HFFc6 (cell line): Measurements from ENCODE around the gene MRPL1. TPM values are rescaled to one million over a fixed set of nuclear protein-coding genes. Genes with fewer than 3 reads are reported as not detected.
A peak's percentile ranks its signal among the peaks of the same experiment; 100 is the strongest.
"Not testable (repeated sequence)": the region's sequence is repeated elsewhere in the genome, so short reads cannot be mapped to it uniquely, and the experiment has no call there.

Experiments
- DNase-seq: peaks from one replicate; pipeline ENCODE4 v3.0.0-alpha.2; 2018
- H3K27ac Mint-ChIP-seq: 2 replicates; pipeline ENCODE4 v1.8.0; 2020; ENCODE audit warnings: mild to moderate bottlenecking, mixed read lengths
- H3K27me3 Mint-ChIP-seq: 2 replicates; pipeline ENCODE4 v1.8.0; 2021; ENCODE audit warnings: mild to moderate bottlenecking, moderate library complexity, mixed read lengths; ENCODE audit not compliant: insufficient read depth
- H3K36me3 Mint-ChIP-seq: 2 replicates; pipeline ENCODE4 v1.8.0; 2021; ENCODE audit warnings: low read depth, mixed read lengths
- H3K4me1 Mint-ChIP-seq: 2 replicates; pipeline ENCODE4 v1.8.0; 2020; ENCODE audit warnings: low read depth, mixed read lengths
- H3K4me3 Mint-ChIP-seq: 2 replicates; pipeline ENCODE4 v1.8.0; 2020; ENCODE audit warnings: mild to moderate bottlenecking, moderate library complexity, mixed read lengths
- H3K9me3 Mint-ChIP-seq: 2 replicates; pipeline ENCODE4 v1.8.0; 2020; ENCODE audit warnings: mild to moderate bottlenecking, mixed read lengths
- total RNA-seq, 6 experiments: library from RNA; stranded (reverse); fragmentation: NEBNext Ultra II Directional; extraction: Animal tissue kit (Norgen Biotek cat#: 25700); gene quantifications; 2 replicates in 1 of 6; 3 replicates in 5 of 6; pipeline ENCODE4 v1.2.3, GENCODE V29; 2021
- TF ChIP-seq, protein P1 (sequence below): fragments of 200-600 bp; sonication (generic); IDR thresholded peaks from 2 replicates; pipeline ENCODE4 v1.5.0; 2021; ENCODE audit warnings: antibody characterized with exemption, mild to moderate bottlenecking

MRPL1 gene
- total RNA-seq, 6 experiments from 2014 or later = 29.2 to 48.8 (median 45.1) TPM

DNA sequence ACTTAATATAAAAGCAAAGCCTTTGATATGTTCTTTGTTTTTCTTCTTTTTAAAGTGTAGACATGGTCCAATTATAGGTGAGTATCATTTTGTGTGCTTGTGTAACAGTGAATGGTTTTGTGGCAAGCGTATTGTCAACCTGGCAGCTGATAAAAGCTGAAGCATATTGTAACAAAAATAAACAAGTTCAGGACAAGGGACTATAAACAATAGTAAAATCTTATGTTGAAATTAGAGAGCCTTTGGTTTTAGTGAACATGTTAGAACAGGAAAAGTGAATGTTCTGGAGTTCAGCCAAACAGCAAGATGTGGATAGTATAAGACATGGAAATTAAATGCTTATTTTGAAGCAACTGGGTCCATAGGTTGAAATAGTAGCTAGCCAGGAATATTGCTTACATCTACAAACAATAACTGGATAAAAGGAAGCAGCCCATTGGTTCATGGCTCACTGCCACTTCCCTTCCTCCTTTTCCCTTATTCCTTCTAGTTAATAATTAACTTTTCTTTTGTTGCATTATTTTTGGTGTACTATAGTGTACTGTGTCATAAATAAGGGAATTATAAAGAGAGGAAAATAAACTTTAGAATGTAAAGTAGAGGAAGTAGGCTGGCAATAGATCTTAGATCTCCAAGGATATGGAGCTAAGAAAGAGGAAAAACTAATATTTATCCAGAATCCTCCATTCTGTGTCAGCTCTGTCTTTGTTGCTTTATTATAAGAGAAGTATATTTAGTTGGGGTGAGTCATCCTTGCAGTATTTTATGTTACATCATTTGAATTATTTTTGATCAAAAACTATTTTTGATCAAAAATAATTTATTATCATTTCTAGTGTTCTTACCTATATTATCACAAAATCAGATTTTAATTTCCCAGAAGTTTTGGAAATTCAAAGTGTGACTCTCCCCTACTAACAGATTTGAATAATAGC, 65.6 kb downstream of the MRPL1 start:
- peaks cover 43% of the 10 kb centered on the region for H3K36me3 Mint-ChIP-seq
- no peak overlapping the region for H3K4me3 Mint-ChIP-seq
- 0 out of 2 replicates have a peak overlapping the region, but pooled peaks have one; percentile 13 for H3K27ac Mint-ChIP-seq
- H3K4me1 Mint-ChIP-seq = peaks cover 43% of the 10 kb centered on the region
- TF ChIP-seq, protein P1, sequence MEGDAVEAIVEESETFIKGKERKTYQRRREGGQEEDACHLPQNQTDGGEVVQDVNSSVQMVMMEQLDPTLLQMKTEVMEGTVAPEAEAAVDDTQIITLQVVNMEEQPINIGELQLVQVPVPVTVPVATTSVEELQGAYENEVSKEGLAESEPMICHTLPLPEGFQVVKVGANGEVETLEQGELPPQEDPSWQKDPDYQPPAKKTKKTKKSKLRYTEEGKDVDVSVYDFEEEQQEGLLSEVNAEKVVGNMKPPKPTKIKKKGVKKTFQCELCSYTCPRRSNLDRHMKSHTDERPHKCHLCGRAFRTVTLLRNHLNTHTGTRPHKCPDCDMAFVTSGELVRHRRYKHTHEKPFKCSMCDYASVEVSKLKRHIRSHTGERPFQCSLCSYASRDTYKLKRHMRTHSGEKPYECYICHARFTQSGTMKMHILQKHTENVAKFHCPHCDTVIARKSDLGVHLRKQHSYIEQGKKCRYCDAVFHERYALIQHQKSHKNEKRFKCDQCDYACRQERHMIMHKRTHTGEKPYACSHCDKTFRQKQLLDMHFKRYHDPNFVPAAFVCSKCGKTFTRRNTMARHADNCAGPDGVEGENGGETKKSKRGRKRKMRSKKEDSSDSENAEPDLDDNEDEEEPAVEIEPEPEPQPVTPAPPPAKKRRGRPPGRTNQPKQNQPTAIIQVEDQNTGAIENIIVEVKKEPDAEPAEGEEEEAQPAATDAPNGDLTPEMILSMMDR = no peak
- no peak for DNase-seq
- no peaks in the 10 kb centered on the region for H3K27me3 Mint-ChIP-seq
- peaks cover 7% of the 10 kb centered on the region; the same call in 1 of the 2 replicates for H3K9me3 Mint-ChIP-seq

DNA sequence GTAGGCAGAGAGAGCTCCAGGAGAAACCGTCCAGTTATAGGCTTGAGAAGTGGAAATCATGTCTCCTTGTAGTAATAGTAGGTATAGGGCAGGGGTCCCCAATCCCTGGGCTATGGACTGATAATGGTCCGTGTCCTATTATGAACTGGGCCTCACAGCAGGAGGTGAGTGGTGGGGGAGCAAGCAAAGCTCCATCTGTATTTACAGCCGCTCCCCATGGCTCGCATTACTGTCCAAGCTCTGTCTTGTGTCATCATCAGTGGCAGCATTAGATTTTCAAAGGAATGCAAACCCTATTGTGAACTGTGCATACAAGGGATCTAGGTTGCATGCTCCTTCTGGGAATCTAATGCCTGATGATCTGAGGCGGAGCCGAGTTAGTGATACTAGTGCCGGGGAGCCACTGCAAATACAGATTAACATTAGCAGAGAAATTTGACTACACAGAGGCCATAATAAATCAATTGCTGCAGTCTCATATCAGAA, 67.6 kb downstream of the MRPL1 start:
- Mint-ChIP-seq H3K9me3 (peaks cover 7% of the 10 kb centered on the region; the same call in 1 of the 2 replicates), H3K27me3 (no peaks in the 10 kb centered on the region), H3K4me3 (no peak overlapping the region), H3K4me1 (peaks cover 43% of the 10 kb centered on the region), H3K27ac (peak overlapping the region; percentile 79), H3K36me3 (peaks cover 31% of the 10 kb centered on the region)
- TF ChIP-seq, protein P1 = no peak
- no peak for DNase-seq

DNA sequence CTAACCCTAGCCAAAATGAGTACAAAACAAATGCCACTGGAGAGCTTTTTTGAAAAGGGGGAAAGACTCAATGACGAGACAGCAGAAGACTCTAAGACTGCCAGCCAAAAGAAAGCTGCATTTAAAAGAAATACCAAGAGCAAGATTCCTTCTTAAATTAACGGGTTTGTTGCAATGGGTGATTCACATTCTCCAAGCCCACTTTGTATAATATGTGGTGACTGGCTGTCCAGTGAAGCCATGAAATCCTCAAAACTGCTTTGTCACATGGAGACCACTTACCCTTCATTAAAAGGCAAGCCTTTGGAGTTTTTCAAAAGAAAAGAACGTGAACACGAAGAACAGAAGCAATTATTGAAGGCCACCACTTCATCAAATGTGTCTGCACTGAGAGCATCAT, 68.2 kb downstream of the MRPL1 start:
- Mint-ChIP-seq H3K36me3 (peaks cover 24% of the 10 kb centered on the region), H3K27me3 (no peaks in the 10 kb centered on the region), H3K4me1 (peaks cover 43% of the 10 kb centered on the region), H3K9me3 (peaks cover 1% of the 10 kb centered on the region; the same call in 1 of the 2 replicates), H3K27ac (peak overlapping the region; percentile 79), H3K4me3 (peak overlapping the region; percentile 22; the same call in 1 of the 2 replicates)
- DNase-seq = no peak
- TF ChIP-seq, protein P1 = no peak

DNA sequence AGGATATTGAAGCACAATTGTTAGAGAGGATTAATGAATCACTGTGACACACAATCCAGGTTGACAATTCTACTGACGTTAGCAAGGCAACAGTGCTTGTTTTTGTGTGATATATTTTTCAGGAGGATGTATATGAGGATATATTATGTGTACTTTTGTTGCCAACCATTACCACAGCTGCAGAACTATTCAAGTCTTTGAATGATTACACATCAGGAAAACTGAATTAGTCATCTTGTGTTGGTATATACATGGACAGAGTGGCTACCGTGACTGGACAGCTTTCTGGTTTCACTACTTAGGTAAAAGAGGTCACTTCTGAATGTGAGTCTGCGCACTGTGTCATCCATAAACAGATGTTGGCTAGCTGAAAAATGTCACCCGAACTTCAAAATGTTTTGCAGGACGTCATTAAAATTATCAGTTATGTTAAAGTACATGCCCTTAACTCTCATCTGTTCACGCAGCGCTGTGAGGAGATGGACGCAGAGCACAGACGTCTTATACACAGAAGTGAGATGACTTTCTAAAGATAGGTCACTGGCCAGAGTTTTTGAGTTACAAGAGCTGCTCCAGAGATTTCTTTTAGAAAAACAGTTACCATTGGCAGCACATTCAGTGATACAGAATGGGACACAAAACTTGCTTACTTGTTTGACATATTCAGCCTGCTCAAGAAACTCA, 69.0 kb downstream of the MRPL1 start:
- H3K27ac Mint-ChIP-seq = peak overlapping the region; percentile 79
- H3K4me3 Mint-ChIP-seq = peak overlapping the region; percentile 22; the same call in 1 of the 2 replicates
- H3K27me3 Mint-ChIP-seq = no peaks in the 10 kb centered on the region; the same call in 1 of the 2 replicates
- TF ChIP-seq, protein P1 = no peak
- H3K9me3 Mint-ChIP-seq = no peaks in the 10 kb centered on the region; the same call in 1 of the 2 replicates
- H3K4me1 Mint-ChIP-seq = peaks cover 43% of the 10 kb centered on the region
- DNase-seq = peak; percentile 70
- peaks cover 19% of the 10 kb centered on the region for H3K36me3 Mint-ChIP-seq

DNA sequence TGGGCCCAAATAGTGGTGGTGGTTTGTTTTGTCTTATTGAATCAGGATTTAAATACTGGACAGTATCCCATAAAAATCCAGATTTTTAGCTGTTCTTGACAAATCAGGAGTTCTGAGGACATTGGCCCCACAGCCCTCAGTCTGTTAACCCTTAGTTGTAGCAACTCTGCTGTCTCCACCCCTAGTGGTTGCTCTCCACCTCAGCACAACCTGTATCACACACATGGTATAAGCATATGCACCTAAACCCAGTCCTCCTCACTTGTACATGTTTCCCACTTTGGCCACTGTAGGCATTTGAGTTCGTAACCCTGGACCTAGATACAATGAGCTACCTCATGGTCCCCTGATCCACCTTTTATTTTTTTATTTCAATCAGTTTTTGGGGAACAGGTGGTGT, 75.9 kb downstream of the MRPL1 start:
- no peaks in the 10 kb centered on the region; the same call in 1 of the 2 replicates for H3K27me3 Mint-ChIP-seq
- H3K36me3 Mint-ChIP-seq = peaks cover 36% of the 10 kb centered on the region
- no peak overlapping the region for H3K27ac Mint-ChIP-seq

DNA sequence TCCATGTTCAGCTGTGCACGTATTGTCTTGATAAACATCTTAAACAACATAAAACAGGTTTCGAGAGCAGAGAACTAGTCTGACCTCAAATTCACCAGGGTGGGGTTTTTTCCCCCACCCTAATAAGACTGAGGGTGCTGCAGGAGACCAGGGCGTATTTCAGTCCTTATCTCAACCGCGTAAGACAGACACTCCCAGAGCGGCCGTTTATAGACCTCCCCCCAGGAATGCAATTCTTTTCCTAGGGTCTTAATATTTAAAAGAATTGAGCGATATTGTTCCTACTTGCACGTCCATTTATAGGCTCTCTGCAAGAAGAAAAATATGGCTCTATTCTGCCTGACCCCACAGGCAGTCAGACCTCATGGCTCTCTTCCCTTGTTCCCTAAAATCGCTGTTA, 83.3 kb downstream of the MRPL1 start:
- not testable (repeated sequence) for H3K4me1 Mint-ChIP-seq, H3K9me3 Mint-ChIP-seq, DNase-seq, H3K27ac Mint-ChIP-seq, H3K4me3 Mint-ChIP-seq, H3K27me3 Mint-ChIP-seq
- H3K36me3 Mint-ChIP-seq = peaks cover 34% of the 10 kb centered on the region

More for the DNA sequence above, 75.9 kb downstream of the MRPL1 start:
- TF ChIP-seq, protein P1 = peak; percentile 6; the same call in 1 of the 2 replicates
- Mint-ChIP-seq H3K9me3 (no peaks in the 10 kb centered on the region), H3K4me3 (no peak overlapping the region), H3K4me1 (no peaks in the 10 kb centered on the region)
- DNase-seq = no peak
